Measurements from ENCODE around the gene ARSG.

DNA sequence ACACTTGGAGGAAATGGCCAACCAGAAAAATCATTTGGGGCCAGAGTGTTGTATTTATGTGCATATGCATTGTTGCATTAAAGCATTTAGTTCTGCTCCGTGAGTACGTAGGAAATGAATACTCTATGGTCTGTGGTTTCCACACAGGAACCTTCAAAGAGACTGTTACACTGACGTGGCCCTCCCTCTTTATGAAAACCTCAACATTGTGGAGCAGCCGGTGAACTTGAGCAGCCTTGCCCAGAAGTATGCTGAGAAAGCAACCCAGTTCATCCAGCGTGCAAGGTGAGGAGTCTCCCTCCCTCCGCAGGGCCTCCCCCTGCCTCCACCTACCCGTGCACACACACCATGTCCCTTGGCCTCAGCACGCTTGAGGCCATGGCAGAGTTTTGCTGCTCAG lies 65.2 kb downstream of the ARSG start:
- TF ChIP-seq, protein P1, sequence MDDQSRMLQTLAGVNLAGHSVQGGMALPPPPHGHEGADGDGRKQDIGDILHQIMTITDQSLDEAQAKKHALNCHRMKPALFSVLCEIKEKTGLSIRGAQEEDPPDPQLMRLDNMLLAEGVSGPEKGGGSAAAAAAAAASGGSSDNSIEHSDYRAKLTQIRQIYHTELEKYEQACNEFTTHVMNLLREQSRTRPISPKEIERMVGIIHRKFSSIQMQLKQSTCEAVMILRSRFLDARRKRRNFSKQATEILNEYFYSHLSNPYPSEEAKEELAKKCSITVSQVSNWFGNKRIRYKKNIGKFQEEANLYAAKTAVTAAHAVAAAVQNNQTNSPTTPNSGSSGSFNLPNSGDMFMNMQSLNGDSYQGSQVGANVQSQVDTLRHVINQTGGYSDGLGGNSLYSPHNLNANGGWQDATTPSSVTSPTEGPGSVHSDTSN (CRISPR knock-in tag; IDR thresholded peaks at IDR 0.05), result no peak
- TF ChIP-seq, protein P2, sequence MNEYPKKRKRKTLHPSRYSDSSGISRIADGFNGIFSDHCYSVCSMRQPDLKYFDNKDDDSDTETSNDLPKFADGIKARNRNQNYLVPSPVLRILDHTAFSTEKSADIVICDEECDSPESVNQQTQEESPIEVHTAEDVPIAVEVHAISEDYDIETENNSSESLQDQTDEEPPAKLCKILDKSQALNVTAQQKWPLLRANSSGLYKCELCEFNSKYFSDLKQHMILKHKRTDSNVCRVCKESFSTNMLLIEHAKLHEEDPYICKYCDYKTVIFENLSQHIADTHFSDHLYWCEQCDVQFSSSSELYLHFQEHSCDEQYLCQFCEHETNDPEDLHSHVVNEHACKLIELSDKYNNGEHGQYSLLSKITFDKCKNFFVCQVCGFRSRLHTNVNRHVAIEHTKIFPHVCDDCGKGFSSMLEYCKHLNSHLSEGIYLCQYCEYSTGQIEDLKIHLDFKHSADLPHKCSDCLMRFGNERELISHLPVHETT (tag by site-specific recombination; IDR thresholded peaks at IDR 0.05), result no peak
- TF ChIP-seq, protein P3, sequence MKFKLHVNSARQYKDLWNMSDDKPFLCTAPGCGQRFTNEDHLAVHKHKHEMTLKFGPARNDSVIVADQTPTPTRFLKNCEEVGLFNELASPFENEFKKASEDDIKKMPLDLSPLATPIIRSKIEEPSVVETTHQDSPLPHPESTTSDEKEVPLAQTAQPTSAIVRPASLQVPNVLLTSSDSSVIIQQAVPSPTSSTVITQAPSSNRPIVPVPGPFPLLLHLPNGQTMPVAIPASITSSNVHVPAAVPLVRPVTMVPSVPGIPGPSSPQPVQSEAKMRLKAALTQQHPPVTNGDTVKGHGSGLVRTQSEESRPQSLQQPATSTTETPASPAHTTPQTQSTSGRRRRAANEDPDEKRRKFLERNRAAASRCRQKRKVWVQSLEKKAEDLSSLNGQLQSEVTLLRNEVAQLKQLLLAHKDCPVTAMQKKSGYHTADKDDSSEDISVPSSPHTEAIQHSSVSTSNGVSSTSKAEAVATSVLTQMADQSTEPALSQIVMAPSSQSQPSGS (tag by site-specific recombination; IDR thresholded peaks at IDR 0.05; ENCODE audit: low read depth), result no peak
- TF ChIP-seq, protein P4, sequence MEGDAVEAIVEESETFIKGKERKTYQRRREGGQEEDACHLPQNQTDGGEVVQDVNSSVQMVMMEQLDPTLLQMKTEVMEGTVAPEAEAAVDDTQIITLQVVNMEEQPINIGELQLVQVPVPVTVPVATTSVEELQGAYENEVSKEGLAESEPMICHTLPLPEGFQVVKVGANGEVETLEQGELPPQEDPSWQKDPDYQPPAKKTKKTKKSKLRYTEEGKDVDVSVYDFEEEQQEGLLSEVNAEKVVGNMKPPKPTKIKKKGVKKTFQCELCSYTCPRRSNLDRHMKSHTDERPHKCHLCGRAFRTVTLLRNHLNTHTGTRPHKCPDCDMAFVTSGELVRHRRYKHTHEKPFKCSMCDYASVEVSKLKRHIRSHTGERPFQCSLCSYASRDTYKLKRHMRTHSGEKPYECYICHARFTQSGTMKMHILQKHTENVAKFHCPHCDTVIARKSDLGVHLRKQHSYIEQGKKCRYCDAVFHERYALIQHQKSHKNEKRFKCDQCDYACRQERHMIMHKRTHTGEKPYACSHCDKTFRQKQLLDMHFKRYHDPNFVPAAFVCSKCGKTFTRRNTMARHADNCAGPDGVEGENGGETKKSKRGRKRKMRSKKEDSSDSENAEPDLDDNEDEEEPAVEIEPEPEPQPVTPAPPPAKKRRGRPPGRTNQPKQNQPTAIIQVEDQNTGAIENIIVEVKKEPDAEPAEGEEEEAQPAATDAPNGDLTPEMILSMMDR (tag by site-specific recombination; IDR thresholded peaks at IDR 0.05), result no peak
